CD4-positive, CD25-positive, alpha-beta regulatory T cell (primary cell): Measurements from ENCODE around the gene GREB1. TPM values are rescaled to one million over a fixed set of nuclear protein-coding genes. Genes with fewer than 3 reads are reported as not detected.

Source experiments
- ATAC-seq, 2 donors: fragments of 150-1000 bp; cut with Tn5 transposase; one replicate each; pipeline ENCODE4 v1.10.0; 2021; ENCODE audit warnings: low read depth in 2 of 2, moderate number of reproducible peaks in 2 of 2, moderate library complexity in 1 of 2
- DNase-seq, 3 donors: peaks; one replicate each; pipeline versions ENCODE4 v3.0.0 to v3.0.0-alpha.2; 2012 to 2022; ENCODE audit warnings: mixed read lengths in 1 of 3
- H3K27ac ChIP-seq: one replicate; pipeline ENCODE4 v1.7.0; 2013; ENCODE audit warnings: mild to moderate bottlenecking, low read length; ENCODE audit not compliant: insufficient read depth, poor library complexity, severe bottlenecking
- H3K27me3 ChIP-seq: one replicate; pipeline ENCODE4 v1.7.0; 2013; ENCODE audit warnings: low read length; ENCODE audit not compliant: control insufficient read depth, insufficient read depth
- H3K36me3 ChIP-seq: one replicate; pipeline ENCODE4 v1.7.0; 2013; ENCODE audit warnings: mild to moderate bottlenecking, low read length, moderate library complexity; ENCODE audit not compliant: control insufficient read depth, insufficient read depth
- H3K4me1 ChIP-seq: 2 replicates; pipeline ENCODE4 v1.7.0; 2013; ENCODE audit warnings: mild to moderate bottlenecking, low read length; ENCODE audit not compliant: insufficient read depth, control insufficient read depth, poor library complexity, severe bottlenecking
- H3K4me3 ChIP-seq: one replicate; pipeline ENCODE4 v1.7.0; 2013; ENCODE audit warnings: low read depth, mild to moderate bottlenecking, low read length, moderate library complexity
- H3K9me3 ChIP-seq, 2 experiments: 1 replicate in 1 of 2; 2 replicates in 1 of 2; pipeline ENCODE4 v1.7.0; 2013; ENCODE audit warnings: low read length in 2 of 2, mild to moderate bottlenecking in 1 of 2, moderate library complexity in 1 of 2; ENCODE audit not compliant: control insufficient read depth in 2 of 2
- H3K27ac Mint-ChIP-seq, 3 donors: one replicate each; pipeline ENCODE4 v1.8.0; 2020 to 2022; ENCODE audit warnings: mild to moderate bottlenecking in 3 of 3, mixed read lengths in 3 of 3, moderate library complexity in 2 of 3
- H3K27me3 Mint-ChIP-seq: one replicate; pipeline ENCODE4 v1.8.0; 2022; ENCODE audit warnings: mild to moderate bottlenecking, mixed read lengths
- H3K36me3 Mint-ChIP-seq: one replicate; pipeline ENCODE4 v1.8.0; 2020; ENCODE audit warnings: mixed read lengths
- H3K4me1 Mint-ChIP-seq, 4 donors: one replicate each; pipeline ENCODE4 v1.8.0; 2020 to 2022; ENCODE audit warnings: mixed read lengths in 4 of 4, mild to moderate bottlenecking in 1 of 4
- H3K4me3 Mint-ChIP-seq, 4 donors: one replicate each; pipeline ENCODE4 v1.8.0; 2020 to 2022; ENCODE audit warnings: mild to moderate bottlenecking in 4 of 4, mixed read lengths in 4 of 4, moderate library complexity in 3 of 4
- H3K9me3 Mint-ChIP-seq, 7 donors: one replicate each; pipeline ENCODE4 v1.8.0; 2020 to 2022; ENCODE audit warnings: mixed read lengths in 7 of 7, mild to moderate bottlenecking in 3 of 7, moderate library complexity in 2 of 7
- polyA plus RNA-seq, 4 donors: library from polyadenylated mRNA; unstranded; fragments of 300-500 nt; fragmentation: Illumina TruSeq; gene quantifications; one replicate each; pipeline ENCODE4 v1.2.3, GENCODE V29; 2021
- total RNA-seq: library from RNA; stranded (reverse); gene quantifications from one replicate; pipeline ENCODE4 v1.2.3, GENCODE V29; 2022

The GREB1 gene
- total RNA-seq (0.35 TPM), polyA plus RNA-seq (under 1 TPM in 2 of 4 donors, not detected in 2; 0.11 to 0.15 TPM)

GRCh38 chr2:11533278-11534070 is at the start of gene GREB1:
GREB1 (plus strand) TSS chr2:11534045; CDS start chr2:11556615, 22,570 bp downstream.
- H3K4me1 ChIP-seq, result no peaks in the 10 kb centered on the region
- H3K27me3 ChIP-seq, result peaks cover 3% of the 10 kb centered on the region
- Mint-ChIP-seq H3K36me3 (no peaks in the 10 kb centered on the region), H3K4me1 (no peaks in the 10 kb centered on the region), H3K27me3 (peaks cover 28% of the 10 kb centered on the region), H3K9me3 (no peaks in the 10 kb centered on the region), H3K27ac (no peak within 1 kb of the TSS), H3K4me3 (no peak within 1 kb of the TSS)
- no peak within 1 kb of the TSS for H3K27ac ChIP-seq
- H3K36me3 ChIP-seq, result no peaks in the 10 kb centered on the region
- H3K9me3 ChIP-seq, result no peaks in the 10 kb centered on the region
- H3K4me3 ChIP-seq, result no peak within 1 kb of the TSS
- ATAC-seq (no peak), DNase-seq (no peak)

GRCh38 chr2:11488809-11489208 is 45.0 kb upstream of the GREB1 start:
- H3K4me1 ChIP-seq, result no peaks in the 10 kb centered on the region
- no peak overlapping the region for H3K4me3 ChIP-seq
- no peak overlapping the region for H3K27ac ChIP-seq
- no peak overlapping the region for H3K4me3 Mint-ChIP-seq
- H3K36me3 Mint-ChIP-seq, result no peaks in the 10 kb centered on the region
- no peak for ATAC-seq
- no peaks in the 10 kb centered on the region for H3K9me3 ChIP-seq
- peaks cover 14% of the 10 kb centered on the region for H3K27me3 ChIP-seq
- H3K27me3 Mint-ChIP-seq, result peaks cover 45% of the 10 kb centered on the region
- no peak for DNase-seq
- H3K27ac Mint-ChIP-seq, result no peak overlapping the region
- H3K4me1 Mint-ChIP-seq, result peaks cover 0 to 3% (median 1%) of the 10 kb centered on the region in 4 donors
- H3K36me3 ChIP-seq, result no peaks in the 10 kb centered on the region
- H3K9me3 Mint-ChIP-seq, result peaks cover 0 to 3% (median 0%) of the 10 kb centered on the region in 7 donors

- Histone ChIP-seq H3K27me3 (peaks cover 11% of the 10 kb centered on the region), H3K36me3 (no peaks in the 10 kb centered on the region), H3K9me3 (no peaks in the 10 kb centered on the region), H3K27ac (no peak overlapping the region), H3K4me3 (no peak overlapping the region), H3K4me1 (no peaks in the 10 kb centered on the region)
- Mint-ChIP-seq H3K36me3 (no peaks in the 10 kb centered on the region), H3K27ac (no peak overlapping the region), H3K27me3 (peaks cover 34% of the 10 kb centered on the region), H3K4me1 (no peaks in the 10 kb centered on the region), H3K9me3 (peaks cover 0 to 3% (median 0%) of the 10 kb centered on the region in 7 donors), H3K4me3 (no peak overlapping the region)
- no peak for ATAC-seq
- no peak for DNase-seq
Measured at GRCh38 chr2:11490194-11490593, 43.7 kb upstream of the GREB1 start.

- DNase-seq, result no peak
- H3K27ac ChIP-seq, result no peak overlapping the region
- Mint-ChIP-seq H3K36me3 (no peaks in the 10 kb centered on the region), H3K27me3 (peaks cover 24% of the 10 kb centered on the region), H3K4me1 (no peaks in the 10 kb centered on the region), H3K27ac (no peak overlapping the region), H3K9me3 (peaks cover 0 to 3% (median 0%) of the 10 kb centered on the region in 7 donors), H3K4me3 (no peak overlapping the region)
- H3K36me3 ChIP-seq, result no peaks in the 10 kb centered on the region
- no peak overlapping the region for H3K4me3 ChIP-seq
- ATAC-seq, result no peak
- no peaks in the 10 kb centered on the region for H3K9me3 ChIP-seq
- H3K27me3 ChIP-seq, result peaks cover 5% of the 10 kb centered on the region
- no peaks in the 10 kb centered on the region for H3K4me1 ChIP-seq
Measured at GRCh38 chr2:11491348-11491933, 42.4 kb upstream of the GREB1 start.

GRCh38 chr2:11492244-11492643 is 41.6 kb upstream of the GREB1 start:
- Mint-ChIP-seq H3K27ac (no peak overlapping the region), H3K9me3 (peaks cover 0 to 3% (median 0%) of the 10 kb centered on the region in 7 donors), H3K4me3 (no peak overlapping the region), H3K36me3 (no peaks in the 10 kb centered on the region), H3K27me3 (peaks cover 21% of the 10 kb centered on the region), H3K4me1 (no peaks in the 10 kb centered on the region)
- H3K4me1 ChIP-seq, result no peaks in the 10 kb centered on the region
- DNase-seq (no peak), ATAC-seq (no peak)
- H3K27me3 ChIP-seq, result peaks cover 5% of the 10 kb centered on the region
- no peak overlapping the region for H3K4me3 ChIP-seq
- no peak overlapping the region for H3K27ac ChIP-seq
- H3K36me3 ChIP-seq, result no peaks in the 10 kb centered on the region
- no peaks in the 10 kb centered on the region for H3K9me3 ChIP-seq

GRCh38 chr2:11492720-11493119 is 41.1 kb upstream of the GREB1 start:
- no peak for ATAC-seq

GRCh38 chr2:11493282-11493681 is 40.6 kb upstream of the GREB1 start:
- ATAC-seq (no peak), DNase-seq (no peak)
- Mint-ChIP-seq H3K4me1 (no peaks in the 10 kb centered on the region), H3K27me3 (peaks cover 27% of the 10 kb centered on the region), H3K4me3 (no peak overlapping the region), H3K27ac (no peak overlapping the region), H3K36me3 (no peaks in the 10 kb centered on the region), H3K9me3 (peaks cover 0 to 3% (median 0%) of the 10 kb centered on the region in 7 donors)
- Histone ChIP-seq H3K36me3 (no peaks in the 10 kb centered on the region), H3K4me1 (no peaks in the 10 kb centered on the region), H3K4me3 (no peak overlapping the region), H3K9me3 (no peaks in the 10 kb centered on the region), H3K27ac (no peak overlapping the region), H3K27me3 (peaks cover 5% of the 10 kb centered on the region)

More at GRCh38 chr2:11492720-11493119, 41.1 kb upstream of the GREB1 start:
- H3K36me3 ChIP-seq, result no peaks in the 10 kb centered on the region
- Mint-ChIP-seq H3K27ac (no peak overlapping the region), H3K36me3 (no peaks in the 10 kb centered on the region), H3K4me3 (no peak overlapping the region), H3K4me1 (no peaks in the 10 kb centered on the region), H3K9me3 (peaks cover 0 to 3% (median 0%) of the 10 kb centered on the region in 7 donors), H3K27me3 (peaks cover 22% of the 10 kb centered on the region)
- no peak overlapping the region for H3K27ac ChIP-seq
- no peaks in the 10 kb centered on the region for H3K4me1 ChIP-seq
- no peak for DNase-seq
- no peaks in the 10 kb centered on the region for H3K9me3 ChIP-seq
- peaks cover 5% of the 10 kb centered on the region for H3K27me3 ChIP-seq
- no peak overlapping the region for H3K4me3 ChIP-seq
